HCT116 (cell line): ENCODE data around the gene KBTBD13. TPM values are rescaled to one million over a fixed set of nuclear protein-coding genes. Genes with fewer than 3 reads are reported as not detected.

ENCODE experiments used
- ATAC-seq: fragments of 200-7000 bp; cut with Tn5 transposase; 2 replicates; pipeline ENCODE4 v1.9.1; 2020; ENCODE audit warnings: mild to moderate bottlenecking, moderate library complexity
- BruUV-seq: library from RNA; stranded (reverse); fragments of 400-500 nt; replicated peaks from 2 replicates; lab custom pipeline; 2021; lab: Mats Ljungman, UMichigan
- CTCF ChIA-PET: fragments of 300-600 bp; sonication (Branson Sonifier 250); formaldehyde crosslinking; loops from one replicate; lab custom pipeline; 2021; ENCODE audit warnings: antibody characterized with exemption; lab: Charles Lee
- POLR2A ChIA-PET: fragments of 300-600, 350-600 bp; sonication (Branson Sonifier 250); formaldehyde crosslinking; loops from one replicate; lab custom pipeline; 2021; ENCODE audit warnings: antibody characterized with exemption; lab: Charles Lee
- RAD21 ChIA-PET, 2 experiments: fragments of 300-600 bp; sonication (Branson Sonifier 250); formaldehyde crosslinking; loops; one replicate each; lab custom pipeline; 2023; ENCODE audit warnings: low total read pairs in 2 of 2; ENCODE audit not compliant: uncharacterized antibody in 2 of 2, unreplicated experiment in 2 of 2, low non-redundant PET in 1 of 2; lab: Charles Lee
- DNase-seq: peaks from one replicate; pipeline ENCODE4 v3.0.0-alpha.2; 2010; ENCODE audit warnings: low read depth, low spot score
- H2AFZ ChIP-seq: fragments of 200-600 bp; shearing (Covaris generic), sonication (generic); 2 replicates; pipeline ENCODE4 v1.6.1; 2017; ENCODE audit warnings: low read depth, mixed run types, mixed read lengths, antibody characterized with exemption, low read length; ENCODE audit not compliant: poor library complexity, severe bottlenecking
- H3K27ac ChIP-seq: 2 replicates; pipeline ENCODE4 v1.5.1; 2012; ENCODE audit warnings: low read depth, low read length
- H3K27me3 ChIP-seq: fragments of 200-600 bp; sonication (generic); 2 replicates; pipeline ENCODE4 v1.6.1; 2016; ENCODE audit warnings: mixed run types, low read length, mixed read lengths; ENCODE audit not compliant: insufficient read depth
- H3K36me3 ChIP-seq, 2 experiments: fragments of 200-500 bp in 1 of 2; fragments of 200-600 bp in 1 of 2; sonication (Bioruptor generic) in 1 of 2; sonication (generic) in 1 of 2; 2 replicates each; pipeline versions ENCODE4 v1.5.1 to v1.6.1; 2014 to 2016; ENCODE audit warnings: low read length in 2 of 2, inconsistent platforms in 1 of 2, mixed read lengths in 1 of 2, mixed run types in 1 of 2; ENCODE audit not compliant: insufficient read depth in 2 of 2, control insufficient read depth in 1 of 2
- H3K4me1 ChIP-seq, 2 experiments: fragments of 200-600 bp in 1 of 2; sonication (generic) in 1 of 2; 2 replicates each; pipeline versions ENCODE4 v1.5.1 to v1.6.1; 2012 to 2017; ENCODE audit warnings: low read length in 2 of 2, inconsistent platforms in 1 of 2, mild to moderate bottlenecking in 1 of 2, mixed read lengths in 1 of 2, mixed run types in 1 of 2, moderate library complexity in 1 of 2; ENCODE audit not compliant: insufficient read depth in 2 of 2, control insufficient read depth in 1 of 2
- H3K4me2 ChIP-seq: fragments of 200-600 bp; sonication (generic); 2 replicates; pipeline ENCODE4 v1.6.1; 2017; ENCODE audit warnings: mixed run types, low read length, mixed read lengths
- H3K4me3 ChIP-seq, 2 experiments: fragments of 200-600 bp in 1 of 2; sonication (generic) in 1 of 2; replicated peaks in 1 of 2; 2 replicates each; pipeline ENCODE4 v1.5.1; 2011 to 2016; ENCODE audit warnings: low read length in 2 of 2, control low read depth in 1 of 2, low read depth in 1 of 2, mild to moderate bottlenecking in 1 of 2, mixed read lengths in 1 of 2, mixed run types in 1 of 2
- H3K79me2 ChIP-seq: fragments of 200-600 bp; sonication (generic); 2 replicates; pipeline ENCODE4 v1.6.1; 2017; ENCODE audit warnings: mild to moderate bottlenecking, mixed run types, low read length, moderate library complexity, mixed read lengths; ENCODE audit not compliant: insufficient read depth
- H3K9ac ChIP-seq: fragments of 200-600 bp; sonication (generic); 2 replicates; pipeline ENCODE4 v1.6.1; 2016; ENCODE audit warnings: low read length, mixed read lengths
- H3K9me2 ChIP-seq: fragments of 200-600 bp; sonication (generic), shearing (Covaris generic); 2 replicates; pipeline ENCODE4 v1.6.1; 2017; ENCODE audit warnings: mixed run types, mild to moderate bottlenecking, moderate library complexity; ENCODE audit not compliant: insufficient read depth
- H3K9me3 ChIP-seq, 2 experiments: fragments of 200-500 bp in 1 of 2; fragments of 200-600 bp in 1 of 2; sonication (Bioruptor generic) in 1 of 2; sonication (generic) in 1 of 2; 2 replicates each; pipeline ENCODE4 v1.6.1; 2014 to 2017; ENCODE audit warnings: low read length in 2 of 2, mixed read lengths in 2 of 2, inconsistent platforms in 1 of 2, low read depth in 1 of 2, mild to moderate bottlenecking in 1 of 2, mixed run types in 1 of 2, moderate library complexity in 1 of 2; ENCODE audit not compliant: control insufficient read depth in 1 of 2, insufficient read depth in 1 of 2
- H4K20me1 ChIP-seq: fragments of 200-600 bp; sonication (generic), shearing (Covaris generic); 2 replicates; pipeline ENCODE4 v1.6.1; 2017; ENCODE audit warnings: mixed run types, mild to moderate bottlenecking, moderate library complexity; ENCODE audit not compliant: insufficient read depth
- CTCF ChIP-seq, 3 experiments: fragments of 200-600 bp in 1 of 3; sonication (generic) in 1 of 3; IDR thresholded peaks in 2 of 3; conservative IDR thresholded peaks in 1 of 3; 2 replicates each; pipeline ENCODE4 v1.5.1; 2012 to 2017; ENCODE audit warnings: low read depth in 2 of 3, low read length in 2 of 3, antibody characterized with exemption in 1 of 3, borderline replicate concordance in 1 of 3, control low read depth in 1 of 3, mild to moderate bottlenecking in 1 of 3, mixed read lengths in 1 of 3, mixed run types in 1 of 3, moderate library complexity in 1 of 3; ENCODE audit not compliant: insufficient read depth in 1 of 3
- FOSL1 ChIP-seq: IDR thresholded peaks from 2 replicates; pipeline ENCODE4 v1.6.1; 2012; ENCODE audit warnings: low read depth
- ZFX ChIP-seq: fragments of 450-650 bp; IDR thresholded peaks from 2 replicates; pipeline ENCODE4 v1.6.1; 2017
- intact Hi-C: fragments of 100-400 bp; cut with micrococcal nuclease; formaldehyde crosslinking; loops from 2 replicates; pipeline ENCODE4 v1.10.0; 2022
- total RNA-seq: library from RNA; stranded (reverse); gene quantifications from one replicate; pipeline ENCODE4 v1.2.1, GENCODE V29; 2021; ENCODE audit not compliant: unreplicated experiment

Gene KBTBD13
- total RNA-seq, 1 experiment from 2014 or later: not detected

- H3K4me1 ChIP-seq: no peaks in the 10 kb centered on the region
Measured at GRCh38 chr15:65101891-65102708, 25.6 kb downstream of the KBTBD13 start.

More at GRCh38 chr15:65101891-65102708, 25.6 kb downstream of the KBTBD13 start:
- ATAC-seq (peak; percentile 57), DNase-seq (no peak)
- Histone ChIP-seq H3K9ac (no peak overlapping the region), H3K4me2 (no peak overlapping the region), H3K9me2 (no peaks in the 10 kb centered on the region), H4K20me1 (no peaks in the 10 kb centered on the region), H3K27me3 (no peaks in the 10 kb centered on the region), H3K4me3 (no peak overlapping the region), H3K9me3 (no peaks in the 10 kb centered on the region), H3K79me2 (no peaks in the 10 kb centered on the region), H3K27ac (no peak overlapping the region), H2AFZ (no peak overlapping the region), H3K36me3 (peaks cover 6 to 9% of the 10 kb centered on the region in 2 experiments)
- ChIA-PET POLR2A (no interaction called here), RAD21 (interaction anchor here (0.5 to 1.1 kb wide), 2 partner anchors 41 to 68 kb away, joined by 3 to 4 read pairs; no protein-coding TSS in a partner anchor), CTCF (interaction anchor here (0.6 to 3.7 kb wide), 15 partner anchors 8 to 196 kb away, joined by 3 to 52 read pairs (median 3); partner anchors contain the start of gene UBAP1L)
- intact Hi-C loops: loop anchor here (1.0 kb wide), 2 partner anchors 48 to 69 kb away; no protein-coding TSS in a partner anchor
- TF ChIP-seq FOSL1: no peak
- 0 out of 6 replicates have a peak, but pooled peaks of 1 of the 3 experiments have one; percentile 3 for TF ChIP-seq CTCF (IDR thresholded peaks at IDR 0.05 in 2 of 3, conservative IDR thresholded peaks at IDR 0.05 in 1 of 3; ENCODE audit: borderline replicate concordance in 1 of 3, insufficient read depth in 1 of 3, low read depth in 2 of 3, low read length in 2 of 3)
- no peak for TF ChIP-seq ZFX
- BruUV-seq: no TSS peak
